NCI-H82 (cell line): ENCODE measurements around the gene P2RX6.

Experiments
- DNase-seq: peaks from one replicate; lab custom pipeline; 2025; lab: John Stamatoyannopoulos, UW

Gene P2RX6

GRCh38 chr22:21074102-21074715 lies 59.2 kb downstream of the P2RX6 start:
- no peak for DNase-seq

DNA sequence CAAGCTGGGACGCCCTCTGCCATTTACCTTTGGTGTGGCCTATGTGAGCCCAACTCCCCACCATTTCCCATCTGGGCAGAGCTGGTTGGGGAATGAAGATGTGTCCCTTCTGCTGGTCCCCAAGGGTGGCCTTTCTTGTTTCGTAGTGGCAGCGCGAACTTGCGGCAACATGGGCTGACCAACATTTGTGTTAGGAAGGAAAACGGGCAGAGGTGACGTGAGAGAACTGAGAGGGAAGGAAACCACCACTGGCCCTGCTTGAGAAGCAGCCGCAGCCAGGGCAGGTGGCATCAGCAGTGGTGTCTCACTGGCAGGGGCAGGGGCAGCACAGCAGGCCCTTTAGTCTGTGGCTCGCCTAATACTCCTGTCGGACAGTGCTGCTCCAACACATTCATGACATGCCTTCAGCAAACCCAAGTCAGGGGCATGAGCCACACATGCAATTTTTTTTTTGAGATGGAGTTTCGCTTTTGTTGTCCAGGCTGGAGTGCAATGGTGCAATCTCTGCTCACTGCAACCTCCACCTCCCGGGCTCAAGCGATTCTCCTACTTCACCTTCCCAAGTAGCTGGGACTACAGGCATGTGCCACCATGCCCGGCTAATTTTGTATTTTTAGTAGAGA lies 60.7 kb downstream of the P2RX6 start:
- no peak for DNase-seq

DNA sequence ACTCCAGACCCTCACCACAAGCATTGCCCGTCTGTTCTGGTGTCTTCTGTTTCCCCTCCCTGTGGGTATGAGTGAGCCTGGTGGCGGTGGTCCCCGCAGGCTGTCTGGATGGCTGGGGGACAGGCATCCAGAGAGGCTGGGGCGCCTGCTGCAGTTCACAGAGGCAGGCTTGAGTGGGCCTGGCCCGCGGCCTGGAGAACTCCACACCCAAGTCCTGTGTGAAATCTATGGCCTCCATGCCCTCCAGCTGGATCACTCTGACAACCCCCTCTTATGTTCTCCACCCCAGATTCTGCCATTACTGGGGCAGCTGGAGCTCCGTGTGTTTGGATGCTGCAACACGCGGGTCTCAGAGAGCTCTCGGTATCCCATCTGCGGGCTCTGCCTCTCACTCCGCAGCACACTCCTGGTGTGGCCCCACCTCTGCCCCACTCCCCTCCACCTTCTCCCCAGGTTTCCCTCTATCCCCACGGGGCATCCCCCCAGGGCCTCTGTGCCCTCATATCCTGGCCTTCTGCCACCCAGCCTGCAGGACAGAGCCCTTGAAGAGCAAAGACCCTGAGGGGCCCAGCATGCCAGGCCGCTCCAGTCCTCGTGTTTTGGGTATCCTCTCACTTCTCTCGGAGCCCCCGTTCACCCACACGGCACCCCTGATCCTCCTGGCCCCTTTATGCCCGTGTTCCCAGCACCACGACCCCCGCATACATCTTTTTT lies 62.1 kb downstream of the P2RX6 start:
- no peak for DNase-seq
